BLaER1 treated with 17β-estradiol and CSF1 and Interleukin-3, amounts not matched to agents 10 nM and 100 nM (cell line): ENCODE data around the gene WFS1.

Experiments
- H3K27ac ChIP-seq, 11 experiments: shearing (Covaris generic); formaldehyde crosslinking; 2 replicates each; pipeline ENCODE4 v1.8.1; 2022
- H3K27me3 ChIP-seq, 11 experiments: shearing (Covaris generic); formaldehyde crosslinking; 2 replicates each; pipeline ENCODE4 v1.8.1; 2022
- H3K36me3 ChIP-seq, 11 experiments: shearing (Covaris generic); formaldehyde crosslinking; 2 replicates each; pipeline ENCODE4 v1.8.1; 2022
- H3K4me1 ChIP-seq, 10 experiments: shearing (Covaris generic); formaldehyde crosslinking; 2 replicates each; pipeline ENCODE4 v1.8.1; 2022
- H3K4me2 ChIP-seq, 11 experiments: shearing (Covaris generic); formaldehyde crosslinking; 2 replicates each; pipeline ENCODE4 v1.8.1; 2022
- H3K4me3 ChIP-seq, 10 experiments: shearing (Covaris generic); formaldehyde crosslinking; 2 replicates each; pipeline ENCODE4 v1.8.1; 2022
- H3K9ac ChIP-seq, 11 experiments: shearing (Covaris generic); formaldehyde crosslinking; 2 replicates each; pipeline ENCODE4 v1.8.1; 2022
- H3K9me3 ChIP-seq, 11 experiments: shearing (Covaris generic); formaldehyde crosslinking; replicated peaks in 1 of 11; 2 replicates each; pipeline ENCODE4 v1.8.1; 2022
- H4K20me1 ChIP-seq, 11 experiments: shearing (Covaris generic); formaldehyde crosslinking; 2 replicates each; pipeline ENCODE4 v1.8.1; 2022
- Cebpa-rat ChIP-seq, 11 experiments: shearing (Covaris generic); IDR thresholded peaks; 2 replicates each; pipeline ENCODE4 v1.8.1; 2022

Gene WFS1

GRCh38 chr4:6347511-6348045 lies 77.9 kb downstream of the WFS1 start:
- Histone ChIP-seq H3K4me2 (peak overlapping the region in 8 of 11 experiments; percentile 4 to 66 (median 46); a peak in 9 of 22 replicates), H3K4me3 (no peak overlapping the region), H3K4me1 (peaks cover 13 to 69% (median 59%) of the 10 kb centered on the region in 10 experiments), H3K27me3 (no peaks in the 10 kb centered on the region; a peak in 1 of 22 replicates), H4K20me1 (no peaks in the 10 kb centered on the region; a peak in 1 of 22 replicates), H3K27ac (no peak overlapping the region), H3K36me3 (no peaks in the 10 kb centered on the region), H3K9ac (no peak overlapping the region), H3K9me3 (peaks cover 14 to 22% (median 17%) of the 10 kb centered on the region in 11 experiments)
- TF ChIP-seq Cebpa-rat (IDR thresholded peaks at IDR 0.05): no peak

GRCh38 chr4:6348408-6348807 lies 78.8 kb downstream of the WFS1 start:
- Histone ChIP-seq H4K20me1 (no peaks in the 10 kb centered on the region; a peak in 1 of 22 replicates), H3K27ac (no peak overlapping the region), H3K9me3 (peaks cover 14 to 22% (median 17%) of the 10 kb centered on the region in 11 experiments), H3K4me2 (peak overlapping the region in 4 of 11 experiments; percentile 69 to 85 (median 80); a peak in 4 of 22 replicates), H3K9ac (no peak overlapping the region), H3K36me3 (no peaks in the 10 kb centered on the region), H3K4me1 (peaks cover 11 to 67% (median 59%) of the 10 kb centered on the region in 10 experiments), H3K27me3 (no peaks in the 10 kb centered on the region; a peak in 1 of 22 replicates), H3K4me3 (no peak overlapping the region)
- no peak for TF ChIP-seq Cebpa-rat (IDR thresholded peaks at IDR 0.05)

DNA sequence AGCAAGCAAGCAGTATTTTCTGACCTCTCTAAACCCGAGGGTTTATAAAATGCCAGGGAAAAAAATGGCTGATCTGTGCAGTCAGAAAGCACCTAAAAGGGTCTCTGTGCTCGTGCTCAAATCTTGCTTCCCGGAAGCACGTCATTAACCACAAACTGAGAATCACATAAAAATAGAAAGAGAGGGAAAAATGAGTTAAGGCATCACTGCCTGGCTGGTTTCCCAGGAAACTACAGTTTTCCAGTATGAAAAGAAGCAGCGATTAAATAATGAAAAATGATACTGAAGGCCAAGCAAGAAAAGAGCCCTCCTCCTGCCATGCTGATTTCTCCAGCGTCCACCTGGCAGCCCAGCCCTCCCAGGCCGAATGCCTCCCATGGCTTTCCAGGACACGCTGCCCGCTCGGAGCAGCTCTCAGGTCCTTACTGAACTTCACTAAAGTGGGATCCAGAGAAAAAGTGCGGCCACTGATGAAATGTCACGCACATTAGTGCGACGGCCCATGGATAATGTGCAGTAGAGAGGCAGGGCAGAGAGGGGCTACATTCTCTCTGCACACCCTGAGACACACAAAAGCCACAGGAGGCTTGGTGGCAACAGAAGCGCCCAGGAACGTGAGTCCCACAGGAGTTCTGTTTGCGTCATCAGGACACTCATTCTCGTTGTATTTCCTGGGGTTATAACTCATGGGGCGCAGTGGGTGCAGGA lies 80.4 kb downstream of the WFS1 start:
- peak overlapping the region; percentile 46 to 85 (median 77) for H3K4me2 ChIP-seq
- H3K4me3 ChIP-seq: no peak overlapping the region
- no peaks in the 10 kb centered on the region for H3K36me3 ChIP-seq
- H4K20me1 ChIP-seq: no peaks in the 10 kb centered on the region; a peak in 1 of 22 replicates
- H3K9ac ChIP-seq: peak overlapping the region in 1 of 11 experiments; percentile 20; a peak in 2 of 22 replicates
- H3K4me1 ChIP-seq: peaks cover 11 to 80% (median 72%) of the 10 kb centered on the region in 10 experiments
- no peaks in the 10 kb centered on the region; a peak in 1 of 22 replicates for H3K27me3 ChIP-seq
- TF ChIP-seq Cebpa-rat (IDR thresholded peaks at IDR 0.05): no peak
- no peak overlapping the region for H3K27ac ChIP-seq
- H3K9me3 ChIP-seq: peaks cover 11 to 16% (median 14%) of the 10 kb centered on the region in 11 experiments

DNA sequence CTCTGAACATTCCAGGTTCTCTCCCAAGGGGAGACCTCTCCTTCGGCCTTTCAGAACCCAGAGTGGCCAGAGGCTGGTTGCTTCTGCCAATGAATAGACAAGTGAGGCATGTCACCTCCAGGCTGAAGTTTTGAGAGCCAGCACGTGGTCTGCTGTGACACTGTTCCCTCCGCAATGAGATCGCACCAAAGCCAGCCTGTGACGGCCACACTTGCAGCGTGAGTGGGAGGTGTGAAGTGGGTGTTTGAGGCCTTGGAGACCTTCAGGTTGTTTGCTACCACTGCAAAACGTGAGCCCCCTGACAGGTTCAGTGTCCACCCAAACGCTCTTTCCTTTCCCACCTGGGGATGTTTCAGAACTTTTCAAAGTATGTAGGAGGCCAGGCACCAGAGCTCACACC lies 81.0 kb downstream of the WFS1 start:
- H3K27ac ChIP-seq: no peak overlapping the region
- no peak overlapping the region for H3K4me3 ChIP-seq
- no peaks in the 10 kb centered on the region for H3K36me3 ChIP-seq
- TF ChIP-seq Cebpa-rat (IDR thresholded peaks at IDR 0.05): no peak
- H3K4me1 ChIP-seq: peaks cover 11 to 82% (median 73%) of the 10 kb centered on the region in 10 experiments
- peak overlapping the region in 9 of 11 experiments; percentile 61 to 85 (median 78); a peak in 18 of 22 replicates for H3K4me2 ChIP-seq
- no peaks in the 10 kb centered on the region; a peak in 1 of 22 replicates for H4K20me1 ChIP-seq
- H3K9me3 ChIP-seq: peaks cover 5 to 10% (median 8%) of the 10 kb centered on the region in 11 experiments
- H3K9ac ChIP-seq: no peak overlapping the region
- H3K27me3 ChIP-seq: no peaks in the 10 kb centered on the region; a peak in 1 of 22 replicates

- H3K4me3 ChIP-seq: no peak overlapping the region
- peak overlapping the region in 1 of 11 experiments; percentile 15; a peak in 1 of 22 replicates for H3K9ac ChIP-seq
- peaks cover 0 to 5% (median 0%) of the 10 kb centered on the region in 11 experiments; a peak in 2 of 22 replicates for H4K20me1 ChIP-seq
- no peaks in the 10 kb centered on the region; a peak in 1 of 22 replicates for H3K27me3 ChIP-seq
- H3K36me3 ChIP-seq: no peaks in the 10 kb centered on the region
- peaks cover 11 to 76% (median 68%) of the 10 kb centered on the region in 10 experiments for H3K4me1 ChIP-seq
- peaks cover 0 to 2% (median 0%) of the 10 kb centered on the region in 11 experiments; a peak in 5 of 22 replicates for H3K9me3 ChIP-seq
- no peak for TF ChIP-seq Cebpa-rat (IDR thresholded peaks at IDR 0.05)
- peak overlapping the region in 9 of 11 experiments; percentile 47 to 82 (median 69); a peak in 18 of 22 replicates for H3K4me2 ChIP-seq
- H3K27ac ChIP-seq: no peak overlapping the region
These were observed 81.8 kb downstream of the WFS1 start for GRCh38 chr4:6351246-6352000.

DNA sequence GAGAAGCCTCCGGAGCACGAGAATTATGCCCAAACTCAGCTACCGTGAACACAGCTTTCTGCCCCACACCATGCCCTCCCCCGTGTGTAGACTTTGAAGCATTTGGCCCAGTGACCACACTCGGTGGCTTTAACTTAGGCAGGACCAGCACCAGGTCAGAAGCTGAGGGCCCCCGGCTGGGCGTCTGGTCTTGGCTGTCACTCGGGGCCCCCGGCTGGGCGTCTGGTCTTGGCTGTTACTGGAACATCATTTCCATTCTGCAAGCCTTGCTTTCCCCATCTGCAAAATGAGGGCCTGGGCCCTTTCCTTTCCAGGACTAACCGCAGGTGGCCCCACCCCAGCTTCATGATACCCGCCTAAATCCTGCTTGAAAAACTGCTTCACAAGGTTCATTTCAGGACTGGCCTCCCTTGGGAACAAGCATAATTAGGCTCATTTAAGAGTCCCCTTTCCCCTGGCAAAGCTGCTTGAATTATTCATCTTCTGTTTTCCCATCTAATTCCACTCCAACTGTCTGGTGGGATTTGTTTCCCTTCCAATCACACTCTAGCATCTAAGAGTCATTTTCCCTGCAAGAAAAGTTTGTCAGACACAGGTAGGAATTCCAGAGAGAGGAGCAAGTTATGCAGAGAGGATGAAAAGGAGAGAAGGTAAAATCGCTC lies 82.5 kb downstream of the WFS1 start:
- Histone ChIP-seq H3K9ac (peak overlapping the region in 1 of 11 experiments; percentile 15; a peak in 1 of 22 replicates), H3K27ac (no peak overlapping the region), H3K4me3 (no peak overlapping the region), H3K9me3 (no peaks in the 10 kb centered on the region), H3K4me1 (peaks cover 11 to 69% (median 60%) of the 10 kb centered on the region in 10 experiments), H3K36me3 (no peaks in the 10 kb centered on the region), H3K27me3 (no peaks in the 10 kb centered on the region), H3K4me2 (peak overlapping the region in 10 of 11 experiments; percentile 2 to 82 (median 68); a peak in 19 of 22 replicates), H4K20me1 (peaks cover 0 to 6% (median 0%) of the 10 kb centered on the region in 11 experiments; a peak in 2 of 22 replicates)
- no peak for TF ChIP-seq Cebpa-rat (IDR thresholded peaks at IDR 0.05)
